HS-27A (cell line): Measurements from ENCODE around the gene YEATS2.

Experiments used
- DNase-seq: peaks from one replicate; pipeline ENCODE4 v3.0.0-alpha.2; 2012; ENCODE audit warnings: low read depth, missing footprints

YEATS2 gene

DNA sequence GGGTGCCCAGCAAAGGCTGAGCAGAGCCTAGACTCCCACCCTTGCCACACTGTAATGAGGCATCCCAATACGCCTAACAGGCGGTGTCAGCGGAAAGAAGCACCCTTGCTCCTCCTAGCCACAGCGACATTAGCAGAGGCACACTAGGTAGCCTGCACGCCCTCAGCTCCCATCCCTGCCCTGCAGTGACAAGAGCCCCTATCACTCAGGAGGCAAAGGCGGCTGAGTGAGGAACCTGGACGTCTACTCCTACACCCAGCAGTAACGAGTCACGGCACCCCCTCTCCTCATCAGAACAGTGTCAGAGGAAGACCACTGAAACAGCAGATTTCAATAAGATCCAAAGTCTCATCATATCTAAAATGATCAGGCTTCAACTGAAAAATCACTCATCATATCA is 139.8 kb downstream of the YEATS2 start:
- no peak for DNase-seq

DNA sequence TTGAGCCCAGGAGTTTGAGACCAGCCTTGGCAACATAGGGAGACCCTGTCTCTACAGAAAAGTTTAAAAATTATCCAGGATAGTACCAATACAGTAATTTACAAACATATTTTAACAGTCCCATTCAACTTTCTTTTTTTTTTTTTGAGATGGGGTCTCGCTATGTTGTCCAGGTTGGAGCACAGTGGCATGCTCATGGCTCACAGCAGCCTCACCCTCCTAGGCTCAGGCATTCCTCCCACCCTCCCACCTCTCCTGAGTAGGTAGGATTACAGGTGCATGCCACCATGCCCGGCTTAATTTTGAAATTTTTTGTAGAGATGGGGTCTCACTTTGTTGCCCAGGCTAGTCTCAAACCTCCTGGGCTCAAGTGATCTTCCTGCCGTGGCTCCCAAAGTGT is 140.3 kb downstream of the YEATS2 start:
- no peak for DNase-seq

DNA sequence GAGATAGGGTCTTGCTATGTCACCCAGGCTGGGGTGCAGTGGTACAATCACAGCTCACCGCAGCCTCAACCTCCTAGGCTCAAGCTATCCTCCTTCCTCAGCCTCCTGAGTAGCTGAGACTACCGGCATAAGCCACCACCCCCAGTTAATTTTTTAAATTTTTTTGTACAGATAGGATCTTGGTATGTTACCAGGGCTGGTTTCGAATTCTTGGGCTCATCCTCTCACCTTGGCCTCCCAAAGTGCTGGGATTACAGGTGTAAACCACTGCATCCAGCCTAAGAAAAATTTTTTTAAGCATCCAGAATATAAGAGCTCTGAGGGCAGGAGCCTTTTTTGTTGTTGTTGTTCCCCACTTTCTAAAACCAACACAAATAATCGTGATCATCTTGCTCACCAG is 142.2 kb downstream of the YEATS2 start:
- no peak for DNase-seq

DNA sequence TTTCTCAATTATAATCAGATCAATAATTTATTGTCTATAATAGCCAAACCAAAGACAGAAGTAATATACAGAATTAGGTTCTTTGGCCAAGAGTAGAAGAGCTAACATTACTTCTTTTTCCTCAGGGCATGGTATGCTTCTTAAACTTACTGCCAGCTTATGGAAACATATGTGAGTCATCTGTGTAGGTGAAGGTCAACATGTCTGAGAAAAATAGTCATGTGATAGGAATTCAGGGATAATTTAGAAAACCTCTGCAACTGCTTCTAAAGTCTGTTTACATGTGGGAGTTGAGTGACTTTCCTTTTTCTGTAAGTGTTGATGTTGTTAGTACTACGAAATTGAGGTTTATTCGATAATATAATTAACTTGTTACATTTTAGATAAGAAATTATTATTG is 147.0 kb downstream of the YEATS2 start:
- peak; percentile 54 for DNase-seq

DNA sequence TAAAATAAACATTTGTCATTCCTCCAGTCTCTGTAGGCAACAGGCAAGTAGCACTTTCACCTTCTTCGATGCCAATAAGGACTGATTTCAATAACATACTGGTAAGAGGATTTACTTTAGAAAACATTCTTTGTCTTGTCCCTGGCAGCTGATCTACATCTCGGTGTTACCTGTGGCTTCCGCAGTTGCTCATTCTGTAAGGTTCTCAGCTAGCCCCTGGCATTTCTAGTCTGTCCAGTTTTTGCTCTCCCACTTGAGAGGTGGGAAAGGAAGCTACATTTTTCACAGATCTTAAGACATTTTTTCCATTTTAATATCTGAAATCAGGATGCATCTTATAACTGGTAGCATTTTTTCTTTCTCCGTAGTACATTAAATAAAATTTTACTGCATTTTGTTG is 147.5 kb downstream of the YEATS2 start:
- no peak for DNase-seq

DNA sequence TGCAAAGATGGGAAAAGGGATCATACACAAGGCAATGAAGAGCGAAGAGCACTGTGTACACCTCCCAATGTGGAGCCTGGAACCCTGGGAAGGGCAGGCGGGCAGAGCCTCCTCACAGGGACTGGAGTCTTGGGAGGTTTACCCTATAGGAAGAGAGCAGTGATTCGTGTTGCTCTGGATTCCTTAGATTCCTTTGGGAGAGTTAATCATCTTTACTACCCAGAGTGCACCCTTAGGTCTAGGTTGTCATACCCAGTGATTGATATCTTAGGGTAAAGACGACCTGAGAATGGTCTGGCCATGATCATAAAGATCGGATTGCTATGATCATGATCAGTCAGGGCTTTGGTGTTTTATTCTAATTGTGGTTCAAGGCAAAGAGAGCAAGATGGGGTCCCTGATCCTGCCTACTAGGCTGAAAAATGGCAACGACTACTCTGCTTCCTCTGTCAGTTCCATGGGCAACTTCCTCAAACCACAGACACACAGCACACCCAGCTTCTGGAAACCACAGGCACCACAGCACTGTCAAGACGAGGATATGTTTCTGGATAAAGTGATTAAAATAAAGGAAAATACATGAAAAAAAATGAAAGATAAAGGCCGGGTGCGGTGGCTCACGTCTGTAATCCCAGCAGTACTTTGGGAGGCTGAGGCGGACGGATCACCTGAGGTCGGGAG is 148.2 kb downstream of the YEATS2 start:
- peak; percentile 39 for DNase-seq

DNA sequence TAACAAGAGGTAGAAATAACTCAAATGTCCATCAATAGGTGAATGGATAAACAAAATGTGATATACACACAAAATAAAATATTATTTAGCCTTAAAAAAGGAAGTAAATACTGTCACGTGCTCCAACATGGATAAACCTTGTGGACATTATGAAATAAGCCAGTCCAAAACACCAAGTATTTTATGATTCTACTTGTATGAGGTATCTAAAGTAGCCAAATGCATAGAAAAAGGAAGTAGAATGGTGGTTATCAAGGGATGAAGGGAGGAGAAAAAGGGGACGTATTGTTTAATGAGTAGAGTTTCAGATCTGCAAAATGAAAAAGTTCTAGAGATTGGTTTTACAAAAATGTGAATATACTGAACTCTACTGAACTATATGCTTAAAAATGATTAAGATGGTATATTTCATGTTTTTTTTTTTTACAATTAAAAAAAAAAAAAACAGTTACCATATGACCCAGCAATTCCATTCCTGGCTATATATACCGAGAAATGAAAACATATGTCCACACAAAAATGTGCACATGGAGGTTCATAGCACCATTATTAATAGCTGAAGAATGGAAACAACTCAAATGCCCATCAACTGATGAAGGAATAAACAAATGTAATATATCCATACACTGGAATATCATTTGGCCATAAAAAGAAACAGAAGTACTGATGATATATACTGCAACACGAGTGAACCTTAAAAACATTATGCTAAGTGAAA is 156.9 kb downstream of the YEATS2 start:
- no peak for DNase-seq

DNA sequence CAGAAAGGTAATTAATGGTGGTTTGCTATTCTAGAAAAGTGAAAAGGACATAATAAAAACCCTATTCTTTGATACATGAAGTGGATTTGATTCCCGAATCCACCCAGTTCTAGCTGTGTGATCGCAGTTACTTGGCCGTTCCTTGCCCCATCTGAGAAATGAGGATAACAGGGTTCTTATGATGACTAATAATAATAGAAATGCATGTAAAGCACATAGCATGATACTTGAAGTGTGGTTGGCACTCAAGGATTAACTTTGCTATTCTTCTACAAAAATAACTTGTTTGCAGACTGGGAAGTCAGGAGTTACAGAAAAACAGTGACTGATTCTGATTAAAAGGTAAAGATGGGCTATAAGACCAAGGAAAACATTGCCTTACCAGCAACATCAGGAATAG is 160.3 kb downstream of the YEATS2 start:
- DNase-seq, result no peak
